Mammary epithelial cell (primary cell): ENCODE results near the gene NNAT.

ENCODE experiments used
- CTCF ChIP-seq, 2 donors: IDR thresholded peaks in 1 of 2; conservative IDR thresholded peaks in 1 of 2; 2 replicates each; pipeline ENCODE4 v1.5.1; 2011 to 2012; ENCODE audit warnings: inconsistent platforms in 2 of 2, low read length in 2 of 2, mild to moderate bottlenecking in 2 of 2, control low read depth in 1 of 2, low read depth in 1 of 2; ENCODE audit not compliant: insufficient read depth in 1 of 2; ENCODE audit errors: extremely low read depth in 1 of 2
- EZH2 ChIP-seq: IDR thresholded peaks from 2 replicates; pipeline ENCODE4 v1.6.1; 2012; ENCODE audit warnings: low read length, inconsistent platforms, borderline replicate concordance

DNA sequence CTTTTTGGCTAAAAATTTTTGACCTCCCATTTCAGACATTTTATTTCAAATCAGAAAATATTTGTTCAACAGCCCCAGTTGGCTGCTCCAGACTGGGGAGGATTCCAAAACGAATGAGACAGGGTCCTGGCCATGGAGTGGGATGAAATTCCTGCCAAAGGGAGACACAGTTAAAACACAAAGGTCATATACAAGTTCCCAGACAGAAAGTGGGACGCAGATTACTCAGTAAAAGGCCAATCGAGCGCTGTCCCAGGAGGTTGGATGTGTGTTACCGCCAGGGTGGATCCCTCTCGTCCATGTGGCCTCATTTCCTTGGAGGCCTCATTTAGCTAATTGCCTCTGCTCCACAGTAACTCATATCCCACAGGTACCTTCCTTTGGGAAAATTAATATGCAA, 41.8 kb upstream of the NNAT start:
- TF ChIP-seq CTCF (conservative IDR thresholded peaks at IDR 0.05 in 1 of 2, IDR thresholded peaks at IDR 0.05 in 1 of 2; ENCODE audit: extremely low read depth in 1 of 2, insufficient read depth in 1 of 2, low read depth in 1 of 2, low read length in 2 of 2) (no peak), EZH2 (no peak)
